Neural cell (in vitro differentiated cells): ENCODE data around the gene SEC24D. TPM values are rescaled to one million over a fixed set of nuclear protein-coding genes. Genes with fewer than 3 reads are reported as not detected.

Experiments used
- H2AFZ ChIP-seq: fragments of 200-600, 300-800 bp; sonication (generic), shearing (Covaris generic); 2 replicates; pipeline ENCODE4 v1.6.0; 2014; ENCODE audit warnings: low read depth, mild to moderate bottlenecking, antibody characterized with exemption, low read length, moderate library complexity
- H3F3A ChIP-seq: fragments of 200-600 bp; shearing (Covaris generic); 2 replicates; pipeline ENCODE4 v1.6.1; 2016; ENCODE audit warnings: mild to moderate bottlenecking, moderate library complexity, mixed read lengths, antibody characterized with exemption, low read length; ENCODE audit not compliant: insufficient read depth, poor library complexity, severe bottlenecking
- H3K27ac ChIP-seq: fragments of 200-600, 300-800 bp; sonication (generic), shearing (Covaris generic); 2 replicates; pipeline ENCODE4 v1.5.1; 2014; ENCODE audit warnings: mild to moderate bottlenecking, low read length, moderate library complexity
- H3K27me3 ChIP-seq: fragments of 300-800, 200-600 bp; sonication (generic), shearing (Covaris generic); 2 replicates; pipeline ENCODE4 v1.6.0; 2014; ENCODE audit warnings: mild to moderate bottlenecking, low read depth, low read length, moderate library complexity; ENCODE audit not compliant: insufficient read depth
- H3K36me3 ChIP-seq: fragments of 300-800, 200-600 bp; sonication (generic), shearing (Covaris generic); 2 replicates; pipeline ENCODE4 v1.5.1; 2014; ENCODE audit warnings: mild to moderate bottlenecking, antibody characterized with exemption, low read length, moderate library complexity; ENCODE audit not compliant: insufficient read depth
- H3K4me2 ChIP-seq: fragments of 300-800, 200-600 bp; sonication (generic), shearing (Covaris generic); 2 replicates; pipeline ENCODE4 v1.6.0; 2014; ENCODE audit warnings: mild to moderate bottlenecking, low read length
- H3K4me3 ChIP-seq: fragments of 300-800, 200-600 bp; sonication (generic), shearing (Covaris generic); 2 replicates; pipeline ENCODE4 v1.5.1; 2014; ENCODE audit warnings: mild to moderate bottlenecking, low read length, moderate library complexity
- H3K79me2 ChIP-seq: fragments of 200-600 bp; shearing (Covaris generic); replicated peaks from 2 replicates; pipeline ENCODE4 v1.6.0; 2014; ENCODE audit warnings: mild to moderate bottlenecking, low read length, moderate library complexity; ENCODE audit not compliant: insufficient read depth
- H3K9ac ChIP-seq: fragments of 300-800, 200-600 bp; sonication (generic), shearing (Covaris generic); 2 replicates; pipeline ENCODE4 v1.6.1; 2016; ENCODE audit warnings: mild to moderate bottlenecking, low read length, mixed read lengths
- H3K9me2 ChIP-seq: fragments of 200-600 bp; shearing (Covaris generic); 2 replicates; pipeline ENCODE4 v1.6.1; 2016; ENCODE audit warnings: mild to moderate bottlenecking, low read length, mixed read lengths; ENCODE audit not compliant: insufficient read depth
- H3K9me3 ChIP-seq: fragments of 200-600, 300-800 bp; sonication (generic), shearing (Covaris generic); 2 replicates; pipeline ENCODE4 v1.6.1; 2016; ENCODE audit warnings: mild to moderate bottlenecking, mixed run types, low read length, moderate library complexity, mixed read lengths
- H4K20me1 ChIP-seq: fragments of 200-600 bp; shearing (Covaris generic); 2 replicates; pipeline ENCODE4 v1.6.1; 2016; ENCODE audit warnings: mild to moderate bottlenecking, mixed run types; ENCODE audit not compliant: insufficient read depth
- EP300 ChIP-seq: fragments of 450-650 bp; conservative IDR thresholded peaks from 2 replicates; pipeline ENCODE4 v1.6.1; 2014; ENCODE audit warnings: antibody characterized with exemption, mild to moderate bottlenecking, moderate library complexity; ENCODE audit not compliant: poor library complexity, severe bottlenecking
- EZH2 ChIP-seq: fragments of 200-600, 300-800 bp; shearing (Covaris generic), sonication (generic); IDR thresholded peaks from 2 replicates; pipeline ENCODE4 v1.6.1; 2014; ENCODE audit warnings: antibody characterized with exemption, low read length, borderline replicate concordance, mild to moderate bottlenecking; ENCODE audit not compliant: insufficient read depth, poor library complexity, severe bottlenecking
- MXI1 ChIP-seq: fragments of 450-650 bp; conservative IDR thresholded peaks from 2 replicates; pipeline ENCODE4 v1.6.1; 2014; ENCODE audit warnings: antibody characterized with exemption, mild to moderate bottlenecking; ENCODE audit not compliant: poor library complexity, severe bottlenecking
- POLR2AphosphoS5 ChIP-seq: IDR thresholded peaks from 2 replicates; pipeline ENCODE4 v1.6.1; 2012
- RAD21 ChIP-seq: fragments of 450-650 bp; conservative IDR thresholded peaks from 2 replicates; pipeline ENCODE4 v1.6.1; 2014; ENCODE audit warnings: antibody characterized with exemption, mild to moderate bottlenecking, moderate library complexity
- REST ChIP-seq: IDR thresholded peaks from 2 replicates; pipeline ENCODE4 v1.6.1; 2012; ENCODE audit warnings: borderline replicate concordance
- SMC3 ChIP-seq: fragments of 450-650 bp; conservative IDR thresholded peaks from 2 replicates; pipeline ENCODE4 v1.6.1; 2014; ENCODE audit warnings: antibody characterized with exemption, mild to moderate bottlenecking, moderate library complexity; ENCODE audit not compliant: poor library complexity
- TAF1 ChIP-seq: IDR thresholded peaks from 2 replicates; pipeline ENCODE4 v1.6.1; 2012; ENCODE audit warnings: low read depth
- polyA plus RNA-seq: library from polyadenylated mRNA; depleted of rRNA; stranded (reverse); fragments of >200 nt; gene quantifications from 2 replicates; pipeline ENCODE4 v1.2.3, GENCODE V29; 2014
- TF ChIP-seq, protein P1 (sequence below): fragments of 450-650 bp; IDR thresholded peaks from 2 replicates; pipeline ENCODE4 v1.5.1; 2014; ENCODE audit warnings: antibody characterized with exemption, mild to moderate bottlenecking, moderate library complexity; ENCODE audit not compliant: poor library complexity, severe bottlenecking

The SEC24D gene
- polyA plus RNA-seq, 1 donor from 2014 or later, result 7.8 TPM

- Histone ChIP-seq H3K79me2 (no peaks in the 10 kb centered on the region), H3K4me3 (no peak overlapping the region), H3K27me3 (no peaks in the 10 kb centered on the region), H3K27ac (no peak overlapping the region), H3K9me2 (no peaks in the 10 kb centered on the region), H3F3A (no peaks in the 10 kb centered on the region), H3K9ac (no peak overlapping the region), H3K36me3 (no peaks in the 10 kb centered on the region), H2AFZ (no peak overlapping the region), H3K9me3 (no peaks in the 10 kb centered on the region), H4K20me1 (no peaks in the 10 kb centered on the region), H3K4me2 (no peak overlapping the region)
- TF ChIP-seq, protein P1, sequence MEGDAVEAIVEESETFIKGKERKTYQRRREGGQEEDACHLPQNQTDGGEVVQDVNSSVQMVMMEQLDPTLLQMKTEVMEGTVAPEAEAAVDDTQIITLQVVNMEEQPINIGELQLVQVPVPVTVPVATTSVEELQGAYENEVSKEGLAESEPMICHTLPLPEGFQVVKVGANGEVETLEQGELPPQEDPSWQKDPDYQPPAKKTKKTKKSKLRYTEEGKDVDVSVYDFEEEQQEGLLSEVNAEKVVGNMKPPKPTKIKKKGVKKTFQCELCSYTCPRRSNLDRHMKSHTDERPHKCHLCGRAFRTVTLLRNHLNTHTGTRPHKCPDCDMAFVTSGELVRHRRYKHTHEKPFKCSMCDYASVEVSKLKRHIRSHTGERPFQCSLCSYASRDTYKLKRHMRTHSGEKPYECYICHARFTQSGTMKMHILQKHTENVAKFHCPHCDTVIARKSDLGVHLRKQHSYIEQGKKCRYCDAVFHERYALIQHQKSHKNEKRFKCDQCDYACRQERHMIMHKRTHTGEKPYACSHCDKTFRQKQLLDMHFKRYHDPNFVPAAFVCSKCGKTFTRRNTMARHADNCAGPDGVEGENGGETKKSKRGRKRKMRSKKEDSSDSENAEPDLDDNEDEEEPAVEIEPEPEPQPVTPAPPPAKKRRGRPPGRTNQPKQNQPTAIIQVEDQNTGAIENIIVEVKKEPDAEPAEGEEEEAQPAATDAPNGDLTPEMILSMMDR, result no peak
- TF ChIP-seq TAF1 (no peak), MXI1 (no peak), SMC3 (no peak), EP300 (no peak), EZH2 (no peak), POLR2AphosphoS5 (no peak), RAD21 (no peak)
Observed at GRCh38 chr4:118774989-118775388, 60.9 kb downstream of the SEC24D start.

GRCh38 chr4:118774321-118774720, 61.6 kb downstream of the SEC24D start:
- Histone ChIP-seq H2AFZ (no peak overlapping the region), H3K9ac (no peak overlapping the region), H3K9me3 (no peaks in the 10 kb centered on the region), H3K4me2 (no peak overlapping the region), H3K4me3 (no peak overlapping the region), H3K79me2 (no peaks in the 10 kb centered on the region), H4K20me1 (no peaks in the 10 kb centered on the region), H3K36me3 (no peaks in the 10 kb centered on the region), H3F3A (no peaks in the 10 kb centered on the region), H3K27ac (no peak overlapping the region), H3K9me2 (no peaks in the 10 kb centered on the region), H3K27me3 (no peaks in the 10 kb centered on the region)
- TF ChIP-seq EP300, result no peak
- TF ChIP-seq EZH2, result no peak
- no peak for TF ChIP-seq TAF1
- TF ChIP-seq MXI1, result no peak
- TF ChIP-seq SMC3, result no peak
- no peak for TF ChIP-seq POLR2AphosphoS5
- TF ChIP-seq, protein P1, result no peak
- no peak for TF ChIP-seq RAD21
- no peak for TF ChIP-seq REST
